ENCODE data around the gene GPC3. TPM values are rescaled to one million over a fixed set of nuclear protein-coding genes. Genes with fewer than 3 reads are reported as not detected.

The GPC3 gene
- total RNA-seq, 2 donors from 2014 or later: not detected

GRCh38 chrX:133970076-133970475, 15.3 kb downstream of the GPC3 start:
- no peaks in the 10 kb centered on the region for H3K9me3 Mint-ChIP-seq
- H3K36me3 Mint-ChIP-seq: no peaks in the 10 kb centered on the region
- DNase-seq (ENCODE audit: low spot score) (no peak), ATAC-seq (no peak)
- H3K27me3 Mint-ChIP-seq: peaks cover 19 to 32% of the 10 kb centered on the region in 2 donors
- H3K27ac Mint-ChIP-seq: no peak overlapping the region
- no peaks in the 10 kb centered on the region for H3K4me1 Mint-ChIP-seq (ENCODE audit: low read depth in 2 of 2)
- no peak overlapping the region for H3K4me3 Mint-ChIP-seq

- H3K27ac Mint-ChIP-seq: no peak overlapping the region
- peaks cover 13 to 30% of the 10 kb centered on the region in 2 donors for H3K27me3 Mint-ChIP-seq
Measured at GRCh38 chrX:133969191-133969590, 16.2 kb downstream of the GPC3 start.

GRCh38 chrX:133968109-133968508, 17.3 kb downstream of the GPC3 start:
- no peaks in the 10 kb centered on the region for H3K36me3 Mint-ChIP-seq
- H3K4me3 Mint-ChIP-seq: no peak overlapping the region
- H3K9me3 Mint-ChIP-seq: no peaks in the 10 kb centered on the region
- no peak overlapping the region for H3K27ac Mint-ChIP-seq
- DNase-seq (ENCODE audit: low spot score) (no peak), ATAC-seq (no peak)
- no peaks in the 10 kb centered on the region for H3K4me1 Mint-ChIP-seq (ENCODE audit: low read depth in 2 of 2)
- H3K27me3 Mint-ChIP-seq: peaks cover 13 to 30% of the 10 kb centered on the region in 2 donors

More at GRCh38 chrX:133969191-133969590, 16.2 kb downstream of the GPC3 start:
- Mint-ChIP-seq H3K36me3 (no peaks in the 10 kb centered on the region), H3K4me3 (no peak overlapping the region), H3K4me1 (ENCODE audit: low read depth in 2 of 2) (no peaks in the 10 kb centered on the region), H3K9me3 (no peaks in the 10 kb centered on the region)
- ATAC-seq: no peak
- DNase-seq (ENCODE audit: low spot score): no peak

- no peak for ATAC-seq
- no peak overlapping the region for H3K27ac Mint-ChIP-seq
- DNase-seq (ENCODE audit: low spot score): no peak
- H3K4me1 Mint-ChIP-seq (ENCODE audit: low read depth in 2 of 2): no peaks in the 10 kb centered on the region
- H3K9me3 Mint-ChIP-seq: no peaks in the 10 kb centered on the region
- H3K27me3 Mint-ChIP-seq: peaks cover 3 to 28% of the 10 kb centered on the region in 2 donors
- H3K36me3 Mint-ChIP-seq: no peaks in the 10 kb centered on the region
- no peak overlapping the region for H3K4me3 Mint-ChIP-seq
Measured at GRCh38 chrX:133966199-133966598, 19.2 kb downstream of the GPC3 start.

GRCh38 chrX:133965321-133965720, 20.1 kb downstream of the GPC3 start:
- ATAC-seq (no peak), DNase-seq (ENCODE audit: low spot score) (no peak)
- Mint-ChIP-seq H3K9me3 (no peaks in the 10 kb centered on the region), H3K27me3 (peaks cover 0 to 27% of the 10 kb centered on the region in 2 donors), H3K36me3 (no peaks in the 10 kb centered on the region), H3K4me1 (ENCODE audit: low read depth in 2 of 2) (no peaks in the 10 kb centered on the region), H3K4me3 (no peak overlapping the region), H3K27ac (no peak overlapping the region)

GRCh38 chrX:133961046-133961445, 24.3 kb downstream of the GPC3 start:
- Mint-ChIP-seq H3K4me1 (ENCODE audit: low read depth in 2 of 2) (no peaks in the 10 kb centered on the region), H3K36me3 (no peaks in the 10 kb centered on the region), H3K4me3 (no peak overlapping the region), H3K27me3 (peaks cover 8 to 22% of the 10 kb centered on the region in 2 donors), H3K9me3 (no peaks in the 10 kb centered on the region), H3K27ac (no peak overlapping the region)
- DNase-seq (ENCODE audit: low spot score) (no peak), ATAC-seq (no peak)

GRCh38 chrX:133959972-133960371, 25.4 kb downstream of the GPC3 start:
- no peaks in the 10 kb centered on the region for H3K36me3 Mint-ChIP-seq
- H3K4me3 Mint-ChIP-seq: no peak overlapping the region
- H3K9me3 Mint-ChIP-seq: no peaks in the 10 kb centered on the region
- H3K27ac Mint-ChIP-seq: no peak overlapping the region
- H3K27me3 Mint-ChIP-seq: peaks cover 14 to 24% of the 10 kb centered on the region in 2 donors
- H3K4me1 Mint-ChIP-seq (ENCODE audit: low read depth in 2 of 2): no peaks in the 10 kb centered on the region
- DNase-seq (ENCODE audit: low spot score) (no peak), ATAC-seq (no peak)

GRCh38 chrX:133958997-133959688, 26.3 kb downstream of the GPC3 start:
- H3K27ac Mint-ChIP-seq: no peak overlapping the region

GRCh38 chrX:133956570-133957340, 28.6 kb downstream of the GPC3 start:
- ATAC-seq: no peak
- Mint-ChIP-seq H3K27me3 (peaks cover 24% of the 10 kb centered on the region in 2 donors), H3K4me3 (no peak overlapping the region), H3K27ac (no peak overlapping the region), H3K9me3 (no peaks in the 10 kb centered on the region), H3K4me1 (ENCODE audit: low read depth in 2 of 2) (no peaks in the 10 kb centered on the region), H3K36me3 (no peaks in the 10 kb centered on the region)
- DNase-seq (ENCODE audit: low spot score): no peak

More at GRCh38 chrX:133958997-133959688, 26.3 kb downstream of the GPC3 start:
- no peak for DNase-seq (ENCODE audit: low spot score)
- H3K27me3 Mint-ChIP-seq: peaks cover 16 to 22% of the 10 kb centered on the region in 2 donors
- H3K4me3 Mint-ChIP-seq: no peak overlapping the region
- no peaks in the 10 kb centered on the region for H3K36me3 Mint-ChIP-seq
- ATAC-seq: no peak
- no peaks in the 10 kb centered on the region for H3K9me3 Mint-ChIP-seq
- H3K4me1 Mint-ChIP-seq (ENCODE audit: low read depth in 2 of 2): no peaks in the 10 kb centered on the region

GRCh38 chrX:133953785-133954355, 31.5 kb downstream of the GPC3 start:
- Mint-ChIP-seq H3K4me3 (no peak overlapping the region), H3K36me3 (no peaks in the 10 kb centered on the region), H3K9me3 (no peaks in the 10 kb centered on the region), H3K27ac (no peak overlapping the region), H3K4me1 (ENCODE audit: low read depth in 2 of 2) (no peaks in the 10 kb centered on the region), H3K27me3 (peaks cover 35% of the 10 kb centered on the region in 2 donors)
- ATAC-seq: no peak
- no peak for DNase-seq (ENCODE audit: low spot score)

- H3K27ac Mint-ChIP-seq: no peak overlapping the region
- H3K4me3 Mint-ChIP-seq: no peak overlapping the region
- ATAC-seq: no peak
- H3K9me3 Mint-ChIP-seq: no peaks in the 10 kb centered on the region
- no peaks in the 10 kb centered on the region for H3K36me3 Mint-ChIP-seq
- H3K27me3 Mint-ChIP-seq: peaks cover 35 to 37% of the 10 kb centered on the region in 2 donors
- no peaks in the 10 kb centered on the region for H3K4me1 Mint-ChIP-seq (ENCODE audit: low read depth in 2 of 2)
- no peak for DNase-seq (ENCODE audit: low spot score)
Measured at GRCh38 chrX:133953078-133953477, 32.3 kb downstream of the GPC3 start.

GRCh38 chrX:133951098-133951497, 34.3 kb downstream of the GPC3 start:
- Mint-ChIP-seq H3K27ac (no peak overlapping the region), H3K4me1 (ENCODE audit: low read depth in 2 of 2) (no peaks in the 10 kb centered on the region), H3K36me3 (no peaks in the 10 kb centered on the region), H3K4me3 (no peak overlapping the region), H3K9me3 (no peaks in the 10 kb centered on the region), H3K27me3 (peaks cover 27 to 34% of the 10 kb centered on the region in 2 donors)
- no peak for ATAC-seq
- DNase-seq (ENCODE audit: low spot score): no peak

- DNase-seq (ENCODE audit: low spot score) (no peak), ATAC-seq (no peak)
- no peak overlapping the region for H3K4me3 Mint-ChIP-seq
- H3K27me3 Mint-ChIP-seq: peaks cover 24 to 31% of the 10 kb centered on the region in 2 donors
- no peaks in the 10 kb centered on the region for H3K36me3 Mint-ChIP-seq
- H3K9me3 Mint-ChIP-seq: no peaks in the 10 kb centered on the region
- H3K4me1 Mint-ChIP-seq (ENCODE audit: low read depth in 2 of 2): no peaks in the 10 kb centered on the region
- H3K27ac Mint-ChIP-seq: no peak overlapping the region
Measured at GRCh38 chrX:133950214-133950613, 35.2 kb downstream of the GPC3 start.

GRCh38 chrX:133948895-133949294, 36.5 kb downstream of the GPC3 start:
- ATAC-seq (no peak), DNase-seq (ENCODE audit: low spot score) (no peak)
- Mint-ChIP-seq H3K27ac (no peak overlapping the region), H3K9me3 (no peaks in the 10 kb centered on the region), H3K36me3 (no peaks in the 10 kb centered on the region), H3K4me1 (ENCODE audit: low read depth in 2 of 2) (no peaks in the 10 kb centered on the region), H3K27me3 (peaks cover 17 to 30% of the 10 kb centered on the region in 2 donors), H3K4me3 (no peak overlapping the region)
